HG02610 (cell line): ENCODE measurements around the gene PPP1R1B.

Experiments
- ATAC-seq: cut with Tn5 transposase; IDR thresholded peaks from one replicate; pipeline ENCODE4 v1.9.1; 2021; ENCODE audit warnings: mild to moderate bottlenecking, moderate library complexity; ENCODE audit not compliant: unreplicated experiment

PPP1R1B gene

DNA sequence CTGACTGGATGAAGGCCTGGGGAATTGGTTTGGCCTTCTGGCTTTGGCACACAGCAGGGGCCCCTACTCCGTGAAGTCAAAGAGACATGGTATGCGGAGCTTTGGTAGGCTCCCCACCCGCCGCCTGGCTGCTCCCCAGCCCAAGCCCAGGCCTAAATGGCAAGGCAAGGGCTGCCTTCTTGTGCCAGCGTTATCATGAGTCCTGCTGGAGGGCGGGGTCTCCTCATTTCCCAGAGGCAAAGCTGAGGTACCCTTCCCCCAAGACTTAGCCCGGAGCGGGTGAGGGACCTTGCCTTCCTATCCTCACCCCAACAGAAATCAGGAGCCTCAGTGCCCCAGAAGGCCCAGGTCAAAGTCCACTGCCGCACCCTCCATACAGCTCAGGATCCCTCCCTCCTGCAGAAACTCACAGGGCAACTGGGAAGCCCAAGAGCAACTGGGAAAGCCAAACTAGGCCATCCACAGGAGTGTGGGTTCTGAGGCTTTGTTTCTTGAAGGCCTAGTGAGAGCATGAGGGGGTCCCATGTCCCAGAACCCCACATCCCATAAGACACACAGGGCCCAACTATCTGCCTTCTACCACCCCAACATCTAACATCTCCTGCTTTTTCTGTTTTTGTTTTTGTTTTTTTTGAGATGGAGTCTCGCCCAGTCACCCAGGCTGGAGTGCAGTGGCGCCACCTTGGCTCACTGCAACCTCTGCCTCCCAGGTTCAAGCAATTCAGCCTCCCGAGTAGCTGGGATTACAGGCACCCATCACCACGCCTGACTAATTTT lies 51.8 kb downstream of the PPP1R1B start:
- no peak for ATAC-seq

DNA sequence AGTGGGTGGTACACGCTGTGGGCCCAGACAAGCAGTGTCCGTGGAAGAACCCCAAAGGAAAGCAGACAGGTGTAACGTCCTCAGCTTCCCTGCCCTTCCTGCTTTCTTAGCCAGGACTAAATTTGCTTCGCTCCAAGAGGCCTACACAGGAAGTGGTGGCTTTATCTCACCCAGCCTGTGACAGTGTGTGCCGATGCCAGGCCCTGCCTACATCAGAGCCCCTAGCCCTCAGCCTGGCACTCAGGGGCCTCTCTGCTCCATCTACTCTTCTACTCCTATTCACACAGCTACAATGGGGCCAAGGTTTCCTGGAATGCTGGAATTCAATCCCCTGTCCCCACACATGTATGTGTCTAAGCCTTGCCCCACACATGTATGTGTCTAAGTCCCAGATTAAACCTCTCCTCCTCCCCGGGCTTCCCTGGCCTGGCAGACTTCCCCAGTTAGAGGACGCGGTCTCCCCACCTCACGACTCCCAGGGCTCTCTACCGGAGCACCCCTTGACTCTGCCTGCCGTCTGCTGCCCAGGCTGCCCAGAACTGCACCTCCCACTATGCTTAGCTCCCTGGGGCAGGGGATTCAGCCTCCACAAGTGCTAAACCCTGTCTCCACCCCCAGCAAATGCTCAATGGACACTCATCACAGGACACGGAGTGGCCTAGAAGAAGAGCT lies 52.9 kb downstream of the PPP1R1B start:
- no peak for ATAC-seq

DNA sequence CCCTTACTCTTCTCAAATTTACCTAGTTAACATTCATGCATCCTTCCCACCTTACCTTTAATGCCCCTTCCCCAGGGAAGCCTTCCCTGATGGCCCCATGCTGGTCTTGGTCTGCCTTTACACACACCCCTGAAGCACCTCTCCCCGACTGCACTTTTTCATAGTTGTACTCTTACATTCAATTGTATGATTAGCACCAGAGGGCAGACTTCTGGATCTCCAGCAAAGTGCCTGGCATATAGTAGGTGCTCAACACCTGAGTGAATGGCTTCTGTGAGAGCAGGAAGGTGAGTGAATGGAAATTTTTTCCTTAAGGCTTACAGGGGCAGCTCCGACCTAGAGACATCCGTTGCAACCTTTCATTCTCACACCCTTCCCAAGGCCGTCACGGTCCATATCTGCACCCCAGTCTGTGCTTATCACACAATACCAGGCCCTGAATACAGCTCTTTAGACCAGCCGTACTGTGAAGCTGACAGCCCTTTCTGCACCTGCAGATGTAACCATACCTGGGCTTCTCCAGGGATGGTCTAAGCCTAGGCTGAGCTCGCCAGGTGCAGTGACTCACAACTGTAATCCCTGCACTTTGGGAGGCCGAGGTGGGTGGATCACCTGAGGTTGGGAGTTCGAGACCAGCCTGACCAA lies 56.7 kb downstream of the PPP1R1B start:
- ATAC-seq = no peak

DNA sequence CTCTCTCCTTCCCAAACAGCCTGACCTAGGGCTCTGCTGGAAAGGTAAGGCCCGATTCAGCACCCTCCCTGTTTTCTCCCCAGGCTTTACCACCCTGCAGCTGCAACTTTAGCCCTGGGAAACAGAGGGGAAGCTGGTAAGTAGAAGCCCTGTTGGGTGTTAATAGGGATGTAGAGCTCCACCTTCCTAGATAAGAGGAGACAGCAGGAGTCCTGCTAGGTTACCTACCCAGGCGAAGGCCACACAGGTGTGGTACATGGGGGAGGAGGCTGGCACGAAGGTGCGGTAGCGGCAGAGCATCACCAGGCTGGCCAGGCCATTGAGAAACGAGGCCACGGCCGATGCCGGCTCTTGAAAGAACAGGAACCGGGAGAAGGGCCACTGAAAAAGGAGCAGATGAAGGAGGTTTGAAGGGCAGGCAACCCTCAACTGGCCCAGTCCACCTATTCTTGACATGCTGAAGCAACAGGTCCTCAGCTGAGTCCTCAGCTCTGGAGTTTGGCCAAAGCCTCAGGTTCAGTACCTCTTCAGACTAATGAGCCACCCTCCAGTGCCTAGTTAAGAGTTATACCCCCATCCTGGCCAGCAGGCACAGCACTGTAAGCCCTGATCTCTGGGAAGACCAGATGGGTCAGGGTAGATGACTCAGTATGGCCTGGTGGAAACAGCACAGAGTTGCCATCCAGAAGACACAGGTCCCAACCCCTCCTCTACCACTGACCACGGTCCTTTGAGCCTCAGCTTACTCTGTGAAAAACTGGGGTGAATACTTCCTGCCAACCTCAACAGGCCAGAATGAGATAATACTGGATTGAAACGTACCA lies 57.8 kb downstream of the PPP1R1B start:
- no peak for ATAC-seq
